ENCODE data around the gene HAGHL.
"Not testable (repeated sequence)": the region's sequence is repeated elsewhere in the genome, so short reads cannot be mapped to it uniquely, and the experiment has no call there.

The HAGHL gene

GRCh38 chr16:772959-773358 lies 46.1 kb downstream of the HAGHL start:
- DNase-seq (ENCODE audit: low read depth), result no peak

- no peak for DNase-seq (ENCODE audit: low read depth)
Measured at GRCh38 chr16:774086-775001, 47.4 kb downstream of the HAGHL start.

GRCh38 chr16:775236-775796 lies 48.4 kb downstream of the HAGHL start:
- no peak for DNase-seq (ENCODE audit: low read depth)

- not testable (repeated sequence) for DNase-seq (ENCODE audit: low read depth)
Measured at GRCh38 chr16:776298-776697, 49.4 kb downstream of the HAGHL start.

GRCh38 chr16:776824-777223 lies 49.9 kb downstream of the HAGHL start:
- DNase-seq (ENCODE audit: low read depth), result no peak

- DNase-seq (ENCODE audit: low read depth), result no peak
Measured at GRCh38 chr16:777826-778225, 50.9 kb downstream of the HAGHL start.

GRCh38 chr16:778447-778846 lies 51.5 kb downstream of the HAGHL start:
- DNase-seq (ENCODE audit: low read depth), result no peak

GRCh38 chr16:778909-779527 lies 52.1 kb downstream of the HAGHL start:
- no peak for DNase-seq (ENCODE audit: low read depth)
